GM12878 (cell line): ENCODE measurements around the gene AAR2. TPM values are rescaled to one million over a fixed set of nuclear protein-coding genes. Genes with fewer than 3 reads are reported as not detected.
A peak's percentile ranks its signal among the peaks of the same experiment; 100 is the strongest.

ENCODE experiments used
- ATAC-seq: fragments of 200-7000 bp; cut with Tn5 transposase; 3 replicates; pipeline ENCODE4 v1.9.1; 2020; ENCODE audit warnings: mild to moderate bottlenecking, moderate library complexity
- BruUV-seq: library from RNA; stranded (reverse); fragments of 400-500 nt; replicated peaks from 2 replicates; lab custom pipeline; 2021; lab: Mats Ljungman, UMichigan
- CTCF ChIA-PET: fragments of 300-600 bp; sonication (Branson Sonifier 250); formaldehyde crosslinking; extraction: SDS; loops from one replicate; lab custom pipeline; 2021; ENCODE audit warnings: inconsistent platforms; lab: Yijun Ruan, JAX
- POLR2A ChIA-PET: fragments of 350-600 bp; formaldehyde crosslinking; extraction: SDS; loops from one replicate; lab custom pipeline; 2021; ENCODE audit warnings: inconsistent platforms; lab: Charles Lee
- RAD21 ChIA-PET: fragments of 300-600 bp; sonication (Branson Sonifier 250); formaldehyde crosslinking; loops from one replicate; lab custom pipeline; 2023; ENCODE audit warnings: antibody characterized with exemption; ENCODE audit not compliant: unreplicated experiment; lab: Charles Lee
- SMC1A ChIA-PET: fragments of 300-600 bp; sonication (Branson Sonifier 250); formaldehyde crosslinking; loops from one replicate; lab custom pipeline; 2023; ENCODE audit not compliant: unreplicated experiment, uncharacterized antibody; lab: Charles Lee
- DNase-seq: peaks from one replicate; pipeline ENCODE4 v3.0.0-alpha.2; 2011; ENCODE audit warnings: low read depth, low spot score
- FAIRE-seq: peaks from 3 replicates; lab custom pipeline; 2011; peaks lifted over from hg19 to GRCh38; lab: Jason Lieb, UNC
- H2AFZ ChIP-seq: 2 replicates; pipeline ENCODE4 v1.6.0; 2011; ENCODE audit warnings: low read depth, low read length, control low read depth; ENCODE audit not compliant: control insufficient read depth
- H3K27ac ChIP-seq: 2 replicates; pipeline ENCODE4 v1.5.1; 2011; ENCODE audit warnings: control low read depth; ENCODE audit not compliant: control insufficient read depth, insufficient read depth
- H3K27me3 ChIP-seq, 2 experiments: replicated peaks in 1 of 2; 2 replicates each; pipeline versions ENCODE4 v1.6.0 to v1.6.1; 2011; ENCODE audit warnings: low read length in 1 of 2; ENCODE audit not compliant: control insufficient read depth in 2 of 2, insufficient read depth in 2 of 2
- H3K36me3 ChIP-seq, 2 experiments: 2 replicates each; pipeline ENCODE4 v1.5.1; 2011; ENCODE audit warnings: low read length in 1 of 2; ENCODE audit not compliant: control insufficient read depth in 2 of 2, insufficient read depth in 2 of 2
- H3K4me1 ChIP-seq: 2 replicates; pipeline ENCODE4 v1.6.1; 2011; ENCODE audit warnings: mild to moderate bottlenecking, low read length, moderate library complexity, mixed read lengths; ENCODE audit not compliant: control insufficient read depth, insufficient read depth
- H3K4me2 ChIP-seq: 2 replicates; pipeline ENCODE4 v1.6.0; 2011; ENCODE audit warnings: control low read depth; ENCODE audit not compliant: control insufficient read depth, insufficient read depth
- H3K4me3 ChIP-seq: fragments of 200-600 bp; sonication (generic); 2 replicates; pipeline ENCODE4 v1.5.1; 2016
- H3K79me2 ChIP-seq: 2 replicates; pipeline ENCODE4 v1.6.0; 2011; ENCODE audit warnings: low read length; ENCODE audit not compliant: control insufficient read depth, insufficient read depth
- H3K9ac ChIP-seq: 2 replicates; pipeline ENCODE4 v1.8.0; 2011; ENCODE audit warnings: low read length, control low read depth, mixed read lengths; ENCODE audit not compliant: control insufficient read depth, insufficient read depth
- H3K9me3 ChIP-seq: replicated peaks from 3 replicates; pipeline ENCODE4 v1.5.1; 2011; ENCODE audit warnings: mild to moderate bottlenecking, low read length; ENCODE audit not compliant: control insufficient read depth, insufficient read depth
- H4K20me1 ChIP-seq: 2 replicates; pipeline ENCODE4 v1.6.0; 2011; ENCODE audit not compliant: control insufficient read depth, insufficient read depth
- CEBPB ChIP-seq, 2 experiments: fragments of 150-350 bp in 1 of 2; IDR thresholded peaks; 2 replicates each; pipeline ENCODE4 v1.6.1; 2012 to 2014; ENCODE audit warnings: low read depth in 2 of 2, low read length in 2 of 2, borderline replicate concordance in 1 of 2, inconsistent platforms in 1 of 2
- CHD1 ChIP-seq: IDR thresholded peaks from 2 replicates; pipeline ENCODE4 v1.6.1; 2012; ENCODE audit warnings: low read depth, low read length, improper control_type of control experiment
- E2F4 ChIP-seq: IDR thresholded peaks from 2 replicates; pipeline ENCODE4 v1.6.1; 2012; ENCODE audit warnings: low read depth, low read length, improper control_type of control experiment
- E4F1 ChIP-seq: fragments of 450-650 bp; IDR thresholded peaks from 2 replicates; pipeline ENCODE4 v1.6.1; 2018; ENCODE audit warnings: borderline replicate concordance, mild to moderate bottlenecking; ENCODE audit not compliant: partially characterized antibody
- EGR1 ChIP-seq, 2 experiments: IDR thresholded peaks; 1 replicate in 1 of 2; 2 replicates in 1 of 2; pipeline ENCODE4 v1.6.1; 2011 to 2012; ENCODE audit warnings: low read depth in 2 of 2, low read length in 2 of 2, borderline replicate concordance in 1 of 2, mild to moderate bottlenecking in 1 of 2, moderate library complexity in 1 of 2
- EP300 ChIP-seq, 2 experiments: fragments of 150-350 bp in 1 of 2; IDR thresholded peaks; 2 replicates each; pipeline ENCODE4 v1.6.1; 2011 to 2012; ENCODE audit warnings: low read depth in 2 of 2, low read length in 2 of 2, borderline replicate concordance in 1 of 2, improper control_type of control experiment in 1 of 2, inconsistent platforms in 1 of 2; ENCODE audit not compliant: control insufficient read depth in 1 of 2
- FOXM1 ChIP-seq: IDR thresholded peaks from 2 replicates; pipeline ENCODE4 v1.6.1; 2012; ENCODE audit warnings: low read depth, mild to moderate bottlenecking, inconsistent platforms, low read length, moderate library complexity
- GATAD2B ChIP-seq: fragments of 450-650 bp; conservative IDR thresholded peaks from 2 replicates; pipeline ENCODE4 v1.6.1; 2017; ENCODE audit warnings: low read depth, mild to moderate bottlenecking, moderate library complexity
- KLF5 ChIP-seq: fragments of 450-650 bp; IDR thresholded peaks from 2 replicates; pipeline ENCODE4 v1.6.1; 2014; ENCODE audit warnings: mild to moderate bottlenecking; ENCODE audit not compliant: partially characterized antibody
- MYB ChIP-seq: fragments of 150-350 bp; IDR thresholded peaks from 2 replicates; pipeline ENCODE4 v1.6.1; 2014; ENCODE audit warnings: mild to moderate bottlenecking, low read depth, low read length, borderline replicate concordance
- NKRF ChIP-seq: fragments of 450-650 bp; conservative IDR thresholded peaks from 2 replicates; pipeline ENCODE4 v1.6.1; 2017; ENCODE audit warnings: mild to moderate bottlenecking, moderate library complexity
- POLR2A ChIP-seq: IDR thresholded peaks from 2 replicates; pipeline ENCODE4 v1.6.1; 2011; ENCODE audit warnings: low read depth, mild to moderate bottlenecking, low read length
- SKIL ChIP-seq: fragments of 450-650 bp; IDR thresholded peaks from 2 replicates; pipeline ENCODE4 v1.6.1; 2017; ENCODE audit warnings: mild to moderate bottlenecking, low read depth, inconsistent platforms; ENCODE audit not compliant: poor library complexity, severe bottlenecking
- STAT3 ChIP-seq: IDR thresholded peaks from 2 replicates; pipeline ENCODE4 v1.6.1; 2011; ENCODE audit warnings: low read depth, low read length, improper control_type of control experiment
- SUZ12 ChIP-seq: fragments of 200-600 bp; sonication (generic); IDR thresholded peaks from one replicate; pipeline ENCODE4 v1.6.1; 2018; ENCODE audit warnings: antibody characterized with exemption, mild to moderate bottlenecking; ENCODE audit not compliant: unreplicated experiment
- TARDBP ChIP-seq: IDR thresholded peaks from 2 replicates; pipeline ENCODE4 v1.6.1; 2016; ENCODE audit warnings: borderline replicate concordance
- WGBS: methylation state at CpG from one replicate; pipeline ENCODE4 v1.1.6; 2016; ENCODE audit warnings: low lambda C conversion rate; ENCODE audit not compliant: insufficient replicate concordance, insufficient coverage; ENCODE audit errors: missing lambda C conversion rate; 5-methylcytosine and 5-hydroxymethylcytosine counted together
- in situ Hi-C: fragments of 300-500 bp; cut with MboI; formaldehyde crosslinking; loops from 9 replicates; pipeline ENCODE4 v1.14.3; 2018; ENCODE audit warnings: mixed read lengths
- intact Hi-C: fragments of 100-400 bp; cut with micrococcal nuclease; formaldehyde crosslinking; loops from one replicate; pipeline ENCODE4 v1.14.2; 2022; ENCODE audit not compliant: unreplicated experiment
- polyA plus RNA-seq, 11 experiments: library from polyadenylated mRNA; depleted of rRNA in 4 of 11; unstranded in 6 of 11; stranded (reverse) in 5 of 11; fragments of >200 nt; fragmentation: Nextera tagmentation in 4 of 11; fragmentation: Illumina TruSeq in 1 of 11; extraction: Ambion mirVana in 4 of 11; extraction: Trizol in 1 of 11; gene quantifications; 1 replicate in 1 of 11; 2 replicates in 10 of 11; pipeline versions ENCODE4 v1.2.1 to v1.2.3, GENCODE V29; 2011 to 2016; ENCODE audit warnings: inconsistent platforms in 2 of 11, missing spikeins in 2 of 11, low read depth in 1 of 11
- total RNA-seq, 4 experiments: library from RNA; depleted of rRNA in 3 of 4; stranded (reverse); fragments of >200 nt in 3 of 4; fragmentation: Illumina TruSeq in 1 of 4; extraction: Trizol in 1 of 4; gene quantifications; 2 replicates each; pipeline versions ENCODE4 v1.2.1 to v1.2.3, GENCODE V29; 2013 to 2021

AAR2 gene
- total and polyA plus RNA-seq, 10 of the 15 experiments (the other 5 are each of a cell fraction or from before 2014, with no cell fraction given), result 6.5 to 41.7 (median 30.3) TPM

GRCh38 chr20:36202891-36203338, 33.4 kb upstream of the AAR2 start:
- Histone ChIP-seq H3K4me2 (no peak overlapping the region), H3K27me3 (peaks cover 0 to 3% of the 10 kb centered on the region in 2 experiments; a peak in 1 of 4 replicates), H3K36me3 (no peaks in the 10 kb centered on the region), H3K4me3 (no peak overlapping the region), H3K9me3 (no peaks in the 10 kb centered on the region), H3K79me2 (no peaks in the 10 kb centered on the region), H2AFZ (no peak overlapping the region), H4K20me1 (no peaks in the 10 kb centered on the region), H3K27ac (no peak overlapping the region), H3K4me1 (no peaks in the 10 kb centered on the region), H3K9ac (no peak overlapping the region)
- DNase-seq, result no peak
- ChIA-PET CTCF (interaction anchor here (0.6 to 8.1 kb wide), 43 partner anchors 10 to 1158 kb away, joined by 3 to 115 read pairs (median 4); partner anchors contain the start of gene AAR2), POLR2A (no interaction called here), SMC1A (interaction anchor here (0.7 to 2.1 kb wide), 10 partner anchors 8 to 237 kb away, joined by 3 to 10 read pairs (median 4); no protein-coding TSS in a partner anchor), RAD21 (interaction anchor here (0.6 to 3.1 kb wide), 6 partner anchors 195 to 289 kb away, joined by 3 to 19 read pairs (median 4); no protein-coding TSS in a partner anchor)
- in situ Hi-C loops, result loop anchor here (5.0 kb wide), 1 partner anchor 239 kb away; no protein-coding TSS in a partner anchor
- 12% methylated on average over 18 of the region's 18 CpGs for WGBS
- peak; percentile 88 for ATAC-seq
- intact Hi-C loops, result loop anchor here (1.0 kb wide), 1 partner anchor 236 kb away; no protein-coding TSS in a partner anchor
- FAIRE-seq, result peak; percentile 92
- no TSS peak for BruUV-seq
- TF ChIP-seq E4F1 (no peak), CEBPB (IDR thresholded peaks at IDR 0.05; ENCODE audit: borderline replicate concordance in 1 of 2, low read depth in 2 of 2, low read length in 2 of 2) (no peak), MYB (no peak), KLF5 (no peak), CHD1 (no peak), SKIL (no peak), E2F4 (no peak), GATAD2B (0 out of 2 replicates have a peak, but pooled peaks have one; percentile 30), FOXM1 (no peak), EGR1 (IDR thresholded peaks at IDR 0.05; ENCODE audit: borderline replicate concordance in 1 of 2, low read depth in 2 of 2, low read length in 2 of 2) (no peak), STAT3 (no peak), EP300 (IDR thresholded peaks at IDR 0.05; ENCODE audit: borderline replicate concordance in 1 of 2, control insufficient read depth in 1 of 2, low read depth in 2 of 2, low read length in 2 of 2) (no peak), NKRF (no peak), TARDBP (no peak), SUZ12 (no peak), POLR2A (no peak)
